HG03196 (cell line): ENCODE results near the gene RHOBTB1.

Experiments
- ATAC-seq: cut with Tn5 transposase; IDR thresholded peaks from one replicate; pipeline ENCODE4 v1.9.1; 2021; ENCODE audit not compliant: unreplicated experiment

Gene RHOBTB1

GRCh38 chr10:60942134-60942787 is 1.7 kb downstream of the RHOBTB1 start:
- ATAC-seq, result no peak

GRCh38 chr10:60940446-60940845 is 3.5 kb downstream of the RHOBTB1 start:
- no peak for ATAC-seq

GRCh38 chr10:60937784-60938654 is 6.0 kb downstream of the RHOBTB1 start:
- ATAC-seq, result no peak

GRCh38 chr10:60937022-60937421 is 7.0 kb downstream of the RHOBTB1 start:
- no peak for ATAC-seq

- no peak for ATAC-seq
Observed at GRCh38 chr10:60934215-60935175, 9.5 kb downstream of the RHOBTB1 start.

GRCh38 chr10:60932756-60933155 is 11.2 kb downstream of the RHOBTB1 start:
- ATAC-seq, result no peak

- ATAC-seq, result no peak
Observed at GRCh38 chr10:60930237-60930636, 13.7 kb downstream of the RHOBTB1 start.

GRCh38 chr10:60921633-60922032 is 22.4 kb downstream of the RHOBTB1 start:
- no peak for ATAC-seq

- no peak for ATAC-seq
Observed at GRCh38 chr10:60920479-60920878, 23.5 kb downstream of the RHOBTB1 start.

GRCh38 chr10:60919551-60919950 is 24.4 kb downstream of the RHOBTB1 start:
- ATAC-seq, result no peak

GRCh38 chr10:60917331-60918280 is 26.4 kb downstream of the RHOBTB1 start:
- no peak for ATAC-seq

- no peak for ATAC-seq
Observed at GRCh38 chr10:60916025-60916424, 28.0 kb downstream of the RHOBTB1 start.

GRCh38 chr10:60914690-60915141 is 29.3 kb downstream of the RHOBTB1 start:
- ATAC-seq, result no peak

GRCh38 chr10:60913657-60914056 is 30.3 kb downstream of the RHOBTB1 start:
- ATAC-seq, result no peak

- ATAC-seq, result no peak
Observed at GRCh38 chr10:60913071-60913470, 30.9 kb downstream of the RHOBTB1 start.

GRCh38 chr10:60911715-60912114 is 32.3 kb downstream of the RHOBTB1 start:
- no peak for ATAC-seq

- ATAC-seq, result no peak
Observed at GRCh38 chr10:60911216-60911615, 32.8 kb downstream of the RHOBTB1 start.

GRCh38 chr10:60910543-60910942 is 33.4 kb downstream of the RHOBTB1 start:
- no peak for ATAC-seq

GRCh38 chr10:60908896-60909295 is 35.1 kb downstream of the RHOBTB1 start:
- ATAC-seq, result no peak

GRCh38 chr10:60908031-60908430 is 36.0 kb downstream of the RHOBTB1 start:
- no peak for ATAC-seq
